Calu3 (cell line): ENCODE results near the gene CSTF1. TPM values are rescaled to one million over a fixed set of nuclear protein-coding genes. Genes with fewer than 3 reads are reported as not detected.

Source experiments
- BruUV-seq: library from RNA; stranded (reverse); fragments of 400-500 nt; replicated peaks from 2 replicates; lab custom pipeline; 2021; lab: Mats Ljungman, UMichigan
- CTCF ChIA-PET: fragments of 300-600 bp; sonication (Branson Sonifier 250); formaldehyde crosslinking; loops from one replicate; lab custom pipeline; 2022; ENCODE audit warnings: antibody characterized with exemption; lab: Charles Lee
- DNase-seq: peaks from one replicate; pipeline ENCODE4 v3.0.0; 2022
- H3K27ac Mint-ChIP-seq: one replicate; pipeline ENCODE4 v1.8.0; 2022; ENCODE audit warnings: mixed read lengths; ENCODE audit not compliant: unreplicated experiment
- H3K27me3 Mint-ChIP-seq: one replicate; pipeline ENCODE4 v1.8.0; 2022; ENCODE audit warnings: mixed read lengths; ENCODE audit not compliant: unreplicated experiment
- H3K36me3 Mint-ChIP-seq: one replicate; pipeline ENCODE4 v1.8.0; 2022; ENCODE audit warnings: mild to moderate bottlenecking, moderate library complexity, mixed read lengths; ENCODE audit not compliant: insufficient read depth, unreplicated experiment
- H3K4me1 Mint-ChIP-seq: one replicate; pipeline ENCODE4 v1.8.0; 2022; ENCODE audit warnings: mild to moderate bottlenecking, low read depth, mixed read lengths; ENCODE audit not compliant: unreplicated experiment
- H3K4me3 Mint-ChIP-seq: one replicate; pipeline ENCODE4 v1.8.0; 2022; ENCODE audit warnings: mild to moderate bottlenecking, low read depth, moderate library complexity, mixed read lengths; ENCODE audit not compliant: unreplicated experiment
- H3K9me3 Mint-ChIP-seq: one replicate; pipeline ENCODE4 v1.8.0; 2022; ENCODE audit warnings: low read depth, mixed read lengths; ENCODE audit not compliant: unreplicated experiment
- intact Hi-C: fragments of 100-400 bp; cut with micrococcal nuclease; formaldehyde crosslinking; loops from one replicate; pipeline ENCODE4 v1.10.0; 2022; ENCODE audit not compliant: unreplicated experiment
- total RNA-seq: library from RNA; stranded (reverse); gene quantifications from 2 replicates; pipeline ENCODE4 v1.2.3, GENCODE V29; 2022
- TF ChIP-seq, protein P1 (sequence below): fragments of 200-600 bp; IDR thresholded peaks from one replicate; pipeline ENCODE4 v1.8.0; 2022; ENCODE audit warnings: antibody characterized with exemption; ENCODE audit not compliant: unreplicated experiment

CSTF1 gene
- total RNA-seq, 1 experiment from 2014 or later: 44.3 TPM

DNA sequence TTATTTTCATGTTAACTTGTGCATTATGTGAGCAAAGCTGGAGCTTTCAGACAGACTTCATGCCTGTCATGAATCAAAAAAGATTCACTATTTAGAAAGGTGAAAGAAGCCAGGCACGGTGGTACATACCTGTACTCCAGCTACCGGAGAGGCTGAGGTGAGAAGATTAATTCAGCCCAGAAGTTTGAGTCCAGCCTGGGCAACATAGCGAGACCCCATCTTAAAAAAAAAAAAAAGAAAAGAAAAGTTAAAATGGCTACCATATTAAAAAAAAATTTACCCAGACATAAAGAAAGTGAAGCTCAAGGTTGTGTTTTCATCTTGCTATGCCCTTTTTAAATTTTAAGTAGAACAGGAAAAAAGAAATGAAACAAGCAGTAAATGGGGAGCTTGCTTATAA is 20.5 kb downstream of the CSTF1 start:
- no peak for DNase-seq
- peaks cover 7% of the 10 kb centered on the region for H3K36me3 Mint-ChIP-seq
- H3K4me3 Mint-ChIP-seq: no peak overlapping the region
- CTCF ChIA-PET: no interaction called here
- intact Hi-C loops: no loop called here
- H3K9me3 Mint-ChIP-seq: no peaks in the 10 kb centered on the region
- TF ChIP-seq, protein P1, sequence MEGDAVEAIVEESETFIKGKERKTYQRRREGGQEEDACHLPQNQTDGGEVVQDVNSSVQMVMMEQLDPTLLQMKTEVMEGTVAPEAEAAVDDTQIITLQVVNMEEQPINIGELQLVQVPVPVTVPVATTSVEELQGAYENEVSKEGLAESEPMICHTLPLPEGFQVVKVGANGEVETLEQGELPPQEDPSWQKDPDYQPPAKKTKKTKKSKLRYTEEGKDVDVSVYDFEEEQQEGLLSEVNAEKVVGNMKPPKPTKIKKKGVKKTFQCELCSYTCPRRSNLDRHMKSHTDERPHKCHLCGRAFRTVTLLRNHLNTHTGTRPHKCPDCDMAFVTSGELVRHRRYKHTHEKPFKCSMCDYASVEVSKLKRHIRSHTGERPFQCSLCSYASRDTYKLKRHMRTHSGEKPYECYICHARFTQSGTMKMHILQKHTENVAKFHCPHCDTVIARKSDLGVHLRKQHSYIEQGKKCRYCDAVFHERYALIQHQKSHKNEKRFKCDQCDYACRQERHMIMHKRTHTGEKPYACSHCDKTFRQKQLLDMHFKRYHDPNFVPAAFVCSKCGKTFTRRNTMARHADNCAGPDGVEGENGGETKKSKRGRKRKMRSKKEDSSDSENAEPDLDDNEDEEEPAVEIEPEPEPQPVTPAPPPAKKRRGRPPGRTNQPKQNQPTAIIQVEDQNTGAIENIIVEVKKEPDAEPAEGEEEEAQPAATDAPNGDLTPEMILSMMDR: no peak
- H3K27ac Mint-ChIP-seq: no peak overlapping the region
- no peaks in the 10 kb centered on the region for H3K4me1 Mint-ChIP-seq
- BruUV-seq: no TSS peak
- H3K27me3 Mint-ChIP-seq: no peaks in the 10 kb centered on the region

DNA sequence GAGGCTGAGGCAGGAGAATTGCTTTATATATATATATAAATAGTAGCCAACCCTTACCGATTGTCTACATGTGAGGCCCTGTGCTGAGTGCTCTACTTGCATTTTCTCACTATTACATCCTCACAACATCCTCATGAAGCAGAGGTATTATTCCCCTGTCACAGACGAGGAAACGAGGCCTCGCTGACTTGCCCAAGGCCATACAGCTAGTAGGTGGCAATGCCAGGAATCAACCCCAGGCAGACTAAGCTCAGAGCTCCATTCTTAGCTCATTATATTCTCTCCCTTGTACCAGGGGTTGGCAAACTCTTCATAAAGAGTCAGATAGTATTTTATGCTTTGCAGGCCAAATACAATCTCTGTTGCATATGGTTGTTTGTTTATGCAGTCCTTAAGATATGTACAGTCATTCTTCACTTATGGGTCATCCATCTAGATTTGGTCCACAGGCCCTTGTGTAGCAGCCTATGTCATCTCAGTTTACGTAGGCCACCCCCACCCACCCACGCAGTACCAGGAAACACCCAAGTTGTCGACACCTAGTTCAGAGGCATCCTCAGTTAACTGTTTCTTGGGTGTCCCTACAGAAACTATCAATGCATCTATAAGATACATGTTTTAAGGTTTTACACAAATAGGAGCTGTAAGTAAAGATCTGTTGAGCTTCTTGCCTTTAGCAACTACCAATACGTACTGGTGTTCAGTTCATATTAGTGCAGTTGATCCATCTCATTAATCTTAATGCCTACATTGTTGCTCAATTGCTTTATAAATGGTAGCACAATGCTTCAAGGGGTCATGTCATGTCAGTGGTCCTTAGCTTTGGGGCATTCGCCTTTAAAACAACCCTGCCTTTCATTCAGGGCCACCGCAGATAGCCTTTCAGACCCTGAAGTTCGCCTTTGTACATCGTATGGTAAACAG is 22.7 kb downstream of the CSTF1 start:
- H3K27me3 Mint-ChIP-seq: no peaks in the 10 kb centered on the region
- no peaks in the 10 kb centered on the region for H3K36me3 Mint-ChIP-seq
- H3K4me1 Mint-ChIP-seq: no peaks in the 10 kb centered on the region
- DNase-seq: no peak
- no peaks in the 10 kb centered on the region for H3K9me3 Mint-ChIP-seq
- H3K4me3 Mint-ChIP-seq: no peak overlapping the region
- intact Hi-C loops: no loop called here
- CTCF ChIA-PET: interaction anchor here (0.6 kb wide), 1 partner anchor 743 kb away, joined by 3 read pairs; no protein-coding TSS in a partner anchor
- TF ChIP-seq, protein P1: no peak
- H3K27ac Mint-ChIP-seq: no peak overlapping the region
- BruUV-seq: no TSS peak

DNA sequence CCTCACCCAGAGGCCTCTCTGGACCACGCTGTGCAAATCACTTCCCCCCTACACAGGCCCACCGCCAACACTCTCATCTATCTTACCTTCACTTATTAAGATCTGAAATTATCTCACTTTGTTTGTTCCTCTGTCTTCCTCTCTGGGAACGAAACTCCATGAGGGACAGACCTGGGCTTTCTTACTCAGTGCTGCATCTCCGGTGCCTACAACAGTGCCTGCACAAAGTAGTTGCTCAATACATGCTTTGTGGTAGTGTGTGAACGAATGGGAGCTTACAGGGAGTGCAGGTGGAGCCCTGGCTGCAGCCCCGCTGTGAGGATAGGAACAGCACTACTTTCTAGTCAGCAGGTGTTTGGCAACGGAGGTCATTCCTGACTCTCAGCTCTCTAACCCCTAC is 25.0 kb downstream of the CSTF1 start:
- no peak for DNase-seq
- no peaks in the 10 kb centered on the region for H3K9me3 Mint-ChIP-seq
- no peak overlapping the region for H3K4me3 Mint-ChIP-seq
- no peak overlapping the region for H3K27ac Mint-ChIP-seq
- BruUV-seq: no TSS peak
- H3K27me3 Mint-ChIP-seq: no peaks in the 10 kb centered on the region
- CTCF ChIA-PET: no interaction called here
- no peaks in the 10 kb centered on the region for H3K36me3 Mint-ChIP-seq
- TF ChIP-seq, protein P1: no peak
- intact Hi-C loops: no loop called here
- peaks cover 7% of the 10 kb centered on the region for H3K4me1 Mint-ChIP-seq

DNA sequence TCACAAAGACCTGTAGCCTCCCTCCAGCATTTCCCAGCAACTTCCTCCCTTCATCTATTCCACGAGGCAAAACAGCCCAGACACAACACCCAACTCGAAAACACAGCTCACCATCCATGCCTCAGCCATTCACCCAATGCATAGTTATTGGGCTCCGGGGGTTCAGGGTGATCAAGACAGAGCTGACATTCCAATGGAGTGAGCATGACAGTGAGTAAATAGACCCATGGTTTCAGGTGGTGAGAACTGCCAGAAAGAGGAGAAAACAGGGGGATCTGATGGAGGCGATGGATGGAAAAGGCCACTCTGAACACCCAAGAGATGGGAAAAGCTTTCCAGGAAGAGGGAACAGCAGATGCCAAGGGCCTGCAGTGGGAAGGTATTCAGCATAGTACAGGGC is 25.5 kb downstream of the CSTF1 start:
- no peaks in the 10 kb centered on the region for H3K9me3 Mint-ChIP-seq
- TF ChIP-seq, protein P1: no peak
- intact Hi-C loops: no loop called here
- BruUV-seq: no TSS peak
- no peaks in the 10 kb centered on the region for H3K27me3 Mint-ChIP-seq
- no peak overlapping the region for H3K4me3 Mint-ChIP-seq
- no peaks in the 10 kb centered on the region for H3K36me3 Mint-ChIP-seq
- H3K4me1 Mint-ChIP-seq: peaks cover 12% of the 10 kb centered on the region
- DNase-seq: no peak
- CTCF ChIA-PET: no interaction called here
- peak overlapping the region; percentile 40 for H3K27ac Mint-ChIP-seq
